ENCODE results near the gene SENP3. TPM values are rescaled to one million over a fixed set of nuclear protein-coding genes. Genes with fewer than 3 reads are reported as not detected.

The SENP3 gene
- total and polyA plus RNA-seq, 2 of the 13 experiments (the other 11 are each of a cell fraction or from before 2014, with no cell fraction given): 55.8 to 75.4 TPM

DNA sequence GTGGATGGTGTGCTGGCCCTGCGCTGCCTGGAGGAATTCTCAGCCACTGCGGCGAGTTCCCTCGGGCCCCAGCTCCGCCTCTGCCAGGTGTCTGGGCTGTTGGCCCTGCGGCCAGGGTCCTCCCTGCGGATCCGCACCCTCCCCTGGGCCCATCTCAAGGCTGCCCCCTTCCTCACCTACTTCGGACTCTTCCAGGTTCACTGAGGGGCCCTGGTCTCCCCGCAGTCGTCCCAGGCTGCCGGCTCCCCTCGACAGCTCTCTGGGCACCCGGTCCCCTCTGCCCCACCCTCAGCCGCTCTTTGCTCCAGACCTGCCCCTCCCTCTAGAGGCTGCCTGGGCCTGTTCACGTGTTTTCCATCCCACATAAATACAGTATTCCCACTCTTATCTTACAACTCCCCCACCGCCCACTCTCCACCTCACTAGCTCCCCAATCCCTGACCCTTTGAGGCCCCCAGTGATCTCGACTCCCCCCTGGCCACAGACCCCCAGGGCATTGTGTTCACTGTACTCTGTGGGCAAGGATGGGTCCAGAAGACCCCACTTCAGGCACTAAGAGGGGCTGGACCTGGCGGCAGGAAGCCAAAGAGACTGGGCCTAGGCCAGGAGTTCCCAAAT is 4.5 kb upstream of the SENP3 start (continued):
- peak; percentile 93 for TF ChIP-seq ZNF777 (CRISPR knock-in tag; IDR thresholded peaks at IDR 0.05)
- TF ChIP-seq SSRP1 (CRISPR knock-in tag; IDR thresholded peaks at IDR 0.05): no peak
- no peak for TF ChIP-seq ZNF136 (CRISPR knock-in tag; IDR thresholded peaks at IDR 0.05; ENCODE audit: low read depth)
- TF ChIP-seq, protein P1, sequence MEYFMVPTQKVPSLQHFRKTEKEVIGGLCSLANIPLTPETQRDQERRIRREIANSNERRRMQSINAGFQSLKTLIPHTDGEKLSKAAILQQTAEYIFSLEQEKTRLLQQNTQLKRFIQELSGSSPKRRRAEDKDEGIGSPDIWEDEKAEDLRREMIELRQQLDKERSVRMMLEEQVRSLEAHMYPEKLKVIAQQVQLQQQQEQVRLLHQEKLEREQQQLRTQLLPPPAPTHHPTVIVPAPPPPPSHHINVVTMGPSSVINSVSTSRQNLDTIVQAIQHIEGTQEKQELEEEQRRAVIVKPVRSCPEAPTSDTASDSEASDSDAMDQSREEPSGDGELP (IDR thresholded peaks at IDR 0.05; ENCODE audit: borderline replicate concordance, low read depth): 0 out of 2 replicates have a peak, but pooled peaks have one; percentile 14
- TF ChIP-seq IKZF4 (CRISPR knock-in tag; IDR thresholded peaks at IDR 0.05; ENCODE audit: borderline replicate concordance, low read depth, not compliant biosample characterization): peak; percentile 62
- TF ChIP-seq CENPT (CRISPR knock-in tag; IDR thresholded peaks at IDR 0.05; ENCODE audit: low read depth): no peak
- 0 out of 2 replicates have a peak, but pooled peaks have one; percentile 32 for TF ChIP-seq ZNF546 (CRISPR knock-in tag; conservative IDR thresholded peaks at IDR 0.05)
- no peak for TF ChIP-seq EHMT2 (IDR thresholded peaks at IDR 0.05; ENCODE audit: borderline replicate concordance, low read depth, low read length)
- TF ChIP-seq ZSCAN12 (CRISPR knock-in tag; IDR thresholded peaks at IDR 0.05): no peak
- no peak for TF ChIP-seq SOX6 (IDR thresholded peaks at IDR 0.05)
- 0 out of 2 replicates have a peak, but pooled peaks have one; percentile 25 for TF ChIP-seq SOX6 (CRISPR knock-in tag; IDR thresholded peaks at IDR 0.05)
- TF ChIP-seq SRY (CRISPR knock-in tag; IDR thresholded peaks at IDR 0.05): no peak
- no peak for TF ChIP-seq ZFYVE20 (CRISPR knock-in tag; IDR thresholded peaks at IDR 0.05; ENCODE audit: borderline replicate concordance, low read depth)
- TF ChIP-seq GMEB1 (CRISPR knock-in tag; IDR thresholded peaks at IDR 0.05; ENCODE audit: borderline replicate concordance): no peak
- TF ChIP-seq HMG20A (CRISPR knock-in tag; IDR thresholded peaks at IDR 0.05; ENCODE audit: borderline replicate concordance): no peak
- no peak for TF ChIP-seq ZNF260 (CRISPR knock-in tag; IDR thresholded peaks at IDR 0.05; ENCODE audit: borderline replicate concordance, low read depth)
- TF ChIP-seq, protein P2, sequence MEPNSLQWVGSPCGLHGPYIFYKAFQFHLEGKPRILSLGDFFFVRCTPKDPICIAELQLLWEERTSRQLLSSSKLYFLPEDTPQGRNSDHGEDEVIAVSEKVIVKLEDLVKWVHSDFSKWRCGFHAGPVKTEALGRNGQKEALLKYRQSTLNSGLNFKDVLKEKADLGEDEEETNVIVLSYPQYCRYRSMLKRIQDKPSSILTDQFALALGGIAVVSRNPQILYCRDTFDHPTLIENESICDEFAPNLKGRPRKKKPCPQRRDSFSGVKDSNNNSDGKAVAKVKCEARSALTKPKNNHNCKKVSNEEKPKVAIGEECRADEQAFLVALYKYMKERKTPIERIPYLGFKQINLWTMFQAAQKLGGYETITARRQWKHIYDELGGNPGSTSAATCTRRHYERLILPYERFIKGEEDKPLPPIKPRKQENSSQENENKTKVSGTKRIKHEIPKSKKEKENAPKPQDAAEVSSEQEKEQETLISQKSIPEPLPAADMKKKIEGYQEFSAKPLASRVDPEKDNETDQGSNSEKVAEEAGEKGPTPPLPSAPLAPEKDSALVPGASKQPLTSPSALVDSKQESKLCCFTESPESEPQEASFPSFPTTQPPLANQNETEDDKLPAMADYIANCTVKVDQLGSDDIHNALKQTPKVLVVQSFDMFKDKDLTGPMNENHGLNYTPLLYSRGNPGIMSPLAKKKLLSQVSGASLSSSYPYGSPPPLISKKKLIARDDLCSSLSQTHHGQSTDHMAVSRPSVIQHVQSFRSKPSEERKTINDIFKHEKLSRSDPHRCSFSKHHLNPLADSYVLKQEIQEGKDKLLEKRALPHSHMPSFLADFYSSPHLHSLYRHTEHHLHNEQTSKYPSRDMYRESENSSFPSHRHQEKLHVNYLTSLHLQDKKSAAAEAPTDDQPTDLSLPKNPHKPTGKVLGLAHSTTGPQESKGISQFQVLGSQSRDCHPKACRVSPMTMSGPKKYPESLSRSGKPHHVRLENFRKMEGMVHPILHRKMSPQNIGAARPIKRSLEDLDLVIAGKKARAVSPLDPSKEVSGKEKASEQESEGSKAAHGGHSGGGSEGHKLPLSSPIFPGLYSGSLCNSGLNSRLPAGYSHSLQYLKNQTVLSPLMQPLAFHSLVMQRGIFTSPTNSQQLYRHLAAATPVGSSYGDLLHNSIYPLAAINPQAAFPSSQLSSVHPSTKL (CRISPR knock-in tag; IDR thresholded peaks at IDR 0.05): peak; percentile 47; the same call in 1 of the 2 replicates
- TF ChIP-seq KDM4B (CRISPR knock-in tag; IDR thresholded peaks at IDR 0.05): 0 out of 2 replicates have a peak, but pooled peaks have one; percentile 24
- no peak for TF ChIP-seq ZNF605 (CRISPR knock-in tag; IDR thresholded peaks at IDR 0.05)
- TF ChIP-seq STAG1 (CRISPR knock-in tag; IDR thresholded peaks at IDR 0.05): peak; percentile 10; the same call in 1 of the 2 replicates
- TF ChIP-seq ZNF614 (CRISPR knock-in tag; IDR thresholded peaks at IDR 0.05; ENCODE audit: borderline replicate concordance): peak; percentile 45; the same call in 1 of the 2 replicates
- no peak for TF ChIP-seq HMG20B (CRISPR knock-in tag; conservative IDR thresholded peaks at IDR 0.05)
- no peak for TF ChIP-seq FOXM1 (CRISPR knock-in tag; IDR thresholded peaks at IDR 0.05)
- no peak for TF ChIP-seq KAT2B (IDR thresholded peaks at IDR 0.05; ENCODE audit: borderline replicate concordance, low read depth, low read length)
- TF ChIP-seq ZBTB7A (CRISPR knock-in tag; IDR thresholded peaks at IDR 0.05): peak; percentile 56; the same call in 1 of the 2 replicates
- no peak for TF ChIP-seq REPIN1 (CRISPR knock-in tag; IDR thresholded peaks at IDR 0.05; ENCODE audit: borderline replicate concordance, low read depth)
